IMR-90 (cell line): ENCODE results near the gene NXPH4. TPM values are rescaled to one million over a fixed set of nuclear protein-coding genes. Genes with fewer than 3 reads are reported as not detected.

Experiments used
- ATAC-seq: fragments of 200-7000 bp; cut with Tn5 transposase; 2 replicates; pipeline ENCODE4 v1.9.1; 2020; ENCODE audit warnings: low read depth, mild to moderate bottlenecking, moderate library complexity
- BruUV-seq: library from RNA; stranded (reverse); fragments of 400-500 nt; replicated peaks from 2 replicates; lab custom pipeline; 2021; lab: Mats Ljungman, UMichigan
- CTCF ChIA-PET: fragments of 300-600 bp; formaldehyde crosslinking; extraction: SDS; loops from one replicate; lab custom pipeline; 2021; ENCODE audit warnings: antibody characterized with exemption; lab: Yijun Ruan, JAX
- POLR2A ChIA-PET: fragments of 300-600 bp; sonication (Branson Sonifier 250); formaldehyde crosslinking; loops from one replicate; lab custom pipeline; 2022; ENCODE audit warnings: antibody characterized with exemption; ENCODE audit not compliant: unreplicated experiment; lab: Charles Lee
- DNase-seq: peaks from one replicate; pipeline ENCODE4 v3.0.0; 2013
- H2AFZ ChIP-seq: replicated peaks from 2 replicates; pipeline ENCODE3; 2013; ENCODE audit warnings: low read length, mild to moderate bottlenecking; ENCODE audit not compliant: poor library complexity
- H2AK5ac ChIP-seq: 2 replicates; pipeline ENCODE4 v1.6.1; 2013; ENCODE audit warnings: low read depth, low read length, inconsistent platforms
- H2AK9ac ChIP-seq: replicated peaks from 2 replicates; pipeline ENCODE3; 2013; ENCODE audit warnings: mild to moderate bottlenecking, low read depth, low read length, moderate library complexity; ENCODE audit not compliant: poor library complexity
- H2BK120ac ChIP-seq: 2 replicates; pipeline ENCODE4 v1.6.1; 2013; ENCODE audit warnings: low read depth, low read length, inconsistent platforms
- H2BK15ac ChIP-seq: 3 replicates; pipeline ENCODE4 v1.6.1; 2013; ENCODE audit warnings: low read depth, low read length, inconsistent platforms
- H2BK20ac ChIP-seq: 2 replicates; pipeline ENCODE4 v1.6.1; 2013; ENCODE audit warnings: low read depth, mild to moderate bottlenecking, inconsistent platforms, low read length, moderate library complexity
- H2BK5ac ChIP-seq: 2 replicates; pipeline ENCODE4 v1.6.1; 2013; ENCODE audit warnings: mild to moderate bottlenecking, low read depth, low read length, inconsistent platforms; ENCODE audit not compliant: poor library complexity, severe bottlenecking
- H3K14ac ChIP-seq: replicated peaks from 2 replicates; pipeline ENCODE4 v1.6.1; 2013; ENCODE audit warnings: low read depth, low read length, inconsistent platforms
- H3K18ac ChIP-seq: 2 replicates; pipeline ENCODE4 v1.6.1; 2013; ENCODE audit warnings: low read depth, low read length, control low read depth
- H3K23ac ChIP-seq: 2 replicates; pipeline ENCODE4 v1.6.1; 2013; ENCODE audit warnings: low read depth, low read length, inconsistent platforms
- H3K27ac ChIP-seq: 2 replicates; pipeline ENCODE4 v1.5.1; 2013; ENCODE audit warnings: mild to moderate bottlenecking, control low read depth, low read length; ENCODE audit not compliant: insufficient read depth
- H3K27me3 ChIP-seq: 2 replicates; pipeline ENCODE4 v1.6.1; 2013; ENCODE audit warnings: low read length; ENCODE audit not compliant: control insufficient read depth, insufficient read depth
- H3K36me3 ChIP-seq: 2 replicates; pipeline ENCODE4 v1.6.1; 2013; ENCODE audit warnings: low read length, mixed read lengths; ENCODE audit not compliant: control insufficient read depth, insufficient read depth
- H3K4ac ChIP-seq: 2 replicates; pipeline ENCODE4 v1.6.1; 2013; ENCODE audit warnings: low read depth, low read length, inconsistent platforms
- H3K4me1 ChIP-seq: 2 replicates; pipeline ENCODE4 v1.6.1; 2013; ENCODE audit warnings: low read length, mixed read lengths; ENCODE audit not compliant: control insufficient read depth, insufficient read depth
- H3K4me2 ChIP-seq: 2 replicates; pipeline ENCODE4 v1.6.1; 2013; ENCODE audit warnings: low read depth, mild to moderate bottlenecking, control low read depth, low read length, moderate library complexity
- H3K4me3 ChIP-seq: 2 replicates; pipeline ENCODE4 v1.5.1; 2013; ENCODE audit warnings: low read depth, mild to moderate bottlenecking, control low read depth, low read length, moderate library complexity; ENCODE audit not compliant: insufficient read depth
- H3K56ac ChIP-seq: 2 replicates; pipeline ENCODE4 v1.6.1; 2013; ENCODE audit warnings: low read length, inconsistent platforms; ENCODE audit not compliant: insufficient read depth; ENCODE audit errors: extremely low read depth
- H3K79me1 ChIP-seq, 2 experiments: 2 replicates each; pipeline ENCODE4 v1.6.1; 2013; ENCODE audit warnings: low read length in 2 of 2, inconsistent platforms in 1 of 2, low read depth in 1 of 2
- H3K9ac ChIP-seq: 2 replicates; pipeline ENCODE4 v1.6.1; 2013; ENCODE audit warnings: low read depth, low read length, control low read depth
- H3K9me1 ChIP-seq: 2 replicates; pipeline ENCODE4 v1.6.1; 2013; ENCODE audit warnings: low read length, inconsistent platforms; ENCODE audit not compliant: insufficient read depth
- H3K9me3 ChIP-seq: 2 replicates; pipeline ENCODE4 v1.6.1; 2013; ENCODE audit warnings: low read length; ENCODE audit not compliant: control insufficient read depth, insufficient read depth
- H4K20me1 ChIP-seq: 2 replicates; pipeline ENCODE4 v1.6.1; 2013; ENCODE audit warnings: low read length, inconsistent platforms; ENCODE audit not compliant: insufficient read depth
- H4K5ac ChIP-seq: 2 replicates; pipeline ENCODE4 v1.6.1; 2013; ENCODE audit warnings: mild to moderate bottlenecking, low read depth, low read length, control low read depth
- H4K8ac ChIP-seq, 2 experiments: 2 replicates each; pipeline ENCODE4 v1.6.1; 2013; ENCODE audit warnings: low read depth in 2 of 2, low read length in 2 of 2, control low read depth in 1 of 2, inconsistent platforms in 1 of 2
- H4K91ac ChIP-seq: 2 replicates; pipeline ENCODE4 v1.6.1; 2013; ENCODE audit warnings: low read depth, low read length, inconsistent platforms; ENCODE audit not compliant: insufficient read depth
- BHLHE40 ChIP-seq: fragments of 150-350 bp; IDR thresholded peaks from 2 replicates; pipeline ENCODE4 v1.6.1; 2016; ENCODE audit warnings: mild to moderate bottlenecking, low read depth, low read length
- CHD1 ChIP-seq: IDR thresholded peaks from 2 replicates; pipeline ENCODE4 v1.6.1; 2012; ENCODE audit warnings: low read depth, low read length, improper control_type of control experiment
- POLR2A ChIP-seq: IDR thresholded peaks from 2 replicates; pipeline ENCODE4 v1.6.1; 2012; ENCODE audit warnings: mild to moderate bottlenecking, low read depth, low read length
- RAD21 ChIP-seq: IDR thresholded peaks from 2 replicates; pipeline ENCODE4 v1.6.1; 2012; ENCODE audit warnings: low read length, improper control_type of control experiment
- SMC3 ChIP-seq: fragments of 150-350 bp; IDR thresholded peaks from 2 replicates; pipeline ENCODE4 v1.6.1; 2016; ENCODE audit warnings: low read depth, mild to moderate bottlenecking, antibody characterized with exemption, low read length, moderate library complexity
- WGBS, 2 experiments: methylation state at CpG; one replicate each; pipeline versions ENCODE4 v1.1.5 to v1.1.7; 2013; ENCODE audit warnings: missing lambda C conversion rate in 2 of 2; ENCODE audit not compliant: insufficient read length in 1 of 2; ENCODE audit errors: extremely low coverage in 2 of 2; 5-methylcytosine and 5-hydroxymethylcytosine counted together
- dilution Hi-C: fragments of 300-500 bp; cut with HindIII; formaldehyde crosslinking; loops from one replicate; pipeline ENCODE4 v1.14.3; 2018; ENCODE audit warnings: low sequenced_read_pairs; ENCODE audit not compliant: unreplicated experiment
- in situ Hi-C: fragments of 300-500 bp; cut with MboI; formaldehyde crosslinking; loops from 3 replicates; pipeline ENCODE4 v1.14.3; 2019; ENCODE audit warnings: low sequenced_read_pairs, inconsistent platforms, mixed read lengths
- intact Hi-C: fragments of 100-400 bp; cut with micrococcal nuclease; formaldehyde crosslinking; loops from 2 replicates; pipeline ENCODE4 v1.10.0; 2022
- polyA plus RNA-seq, 3 experiments: library from polyadenylated mRNA; depleted of rRNA; stranded (reverse); fragments of >200 nt; gene quantifications; 2 replicates each; pipeline ENCODE4 v1.2.3, GENCODE V29; 2012; ENCODE audit warnings: low replicate concordance in 1 of 3
- total RNA-seq: library from RNA; depleted of rRNA; stranded (reverse); fragments of >200 nt; gene quantifications from 2 replicates; pipeline ENCODE4 v1.2.3, GENCODE V29; 2012
- TF ChIP-seq, protein P1 (sequence below): conservative IDR thresholded peaks from 2 replicates; pipeline ENCODE4 v1.5.1; 2012; ENCODE audit warnings: mild to moderate bottlenecking, low read depth, low read length, improper control_type of control experiment
- TF ChIP-seq, protein P2 (sequence below): fragments of 150-350 bp; IDR thresholded peaks from 2 replicates; pipeline ENCODE4 v1.6.1; 2017; ENCODE audit warnings: mild to moderate bottlenecking, antibody characterized with exemption, low read length, low read depth

The NXPH4 gene
- total and polyA plus RNA-seq, 2 of the 4 experiments (the other 2 are of a cell fraction): 0.36 to 3.8 TPM

DNA sequence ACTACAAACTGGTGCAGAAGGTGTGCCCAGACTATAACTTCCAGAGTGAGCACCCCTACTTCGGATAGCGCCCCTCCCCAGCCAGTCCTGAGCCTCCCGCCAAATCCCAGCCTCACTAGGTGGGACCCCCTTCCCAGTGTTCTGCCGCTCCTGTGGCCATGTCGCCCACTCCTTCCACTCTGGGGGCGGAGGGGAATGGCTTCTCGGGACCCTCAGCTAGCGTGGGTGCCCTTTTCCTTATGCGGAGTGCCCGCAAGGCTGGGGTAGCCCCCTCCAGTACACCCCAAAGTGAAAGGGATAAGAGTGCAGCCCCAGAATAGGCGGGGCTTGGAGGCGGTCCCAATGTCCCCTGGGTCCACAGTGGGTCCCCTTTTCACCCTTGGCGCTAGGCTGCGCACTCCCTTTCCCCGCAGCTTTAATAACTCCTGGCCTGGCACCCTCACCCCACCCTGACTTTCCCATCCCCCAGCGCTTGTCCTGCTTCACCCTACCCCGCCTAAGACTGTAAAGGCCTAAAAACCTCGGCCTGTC lies 9.2 kb downstream of the NXPH4 start:
- BruUV-seq: no TSS peak
- CTCF ChIA-PET: no interaction called here

More for the DNA sequence above, 9.2 kb downstream of the NXPH4 start:
- H3K27me3 ChIP-seq: peaks cover 27% of the 10 kb centered on the region
- H3K27ac ChIP-seq: no peak overlapping the region
- in situ Hi-C loops: no loop called here
- H3K18ac ChIP-seq: no peak overlapping the region
- peaks cover 5% of the 10 kb centered on the region for H4K20me1 ChIP-seq
- DNase-seq: no peak
- no peak overlapping the region for H2AK9ac ChIP-seq
- peaks cover 6% of the 10 kb centered on the region for H3K9me1 ChIP-seq
- no peaks in the 10 kb centered on the region for H3K9me3 ChIP-seq
- H3K36me3 ChIP-seq: peaks cover under 1% of the 10 kb centered on the region
- H3K4ac ChIP-seq: no peak overlapping the region
- H2AK5ac ChIP-seq: no peak overlapping the region
- H4K8ac ChIP-seq: no peak overlapping the region
- no peak overlapping the region for H2BK15ac ChIP-seq
- H3K14ac ChIP-seq: no peak overlapping the region
- H2BK120ac ChIP-seq: no peak overlapping the region
- no peak overlapping the region for H2BK5ac ChIP-seq
- no peak overlapping the region for H3K4me3 ChIP-seq
- dilution Hi-C loops: no loop called here
- peaks cover 8 to 17% of the 10 kb centered on the region in 2 experiments; a peak in 3 of 4 replicates for H3K79me1 ChIP-seq
- H3K23ac ChIP-seq: no peak overlapping the region
- no peak for TF ChIP-seq POLR2A
- TF ChIP-seq, protein P1, sequence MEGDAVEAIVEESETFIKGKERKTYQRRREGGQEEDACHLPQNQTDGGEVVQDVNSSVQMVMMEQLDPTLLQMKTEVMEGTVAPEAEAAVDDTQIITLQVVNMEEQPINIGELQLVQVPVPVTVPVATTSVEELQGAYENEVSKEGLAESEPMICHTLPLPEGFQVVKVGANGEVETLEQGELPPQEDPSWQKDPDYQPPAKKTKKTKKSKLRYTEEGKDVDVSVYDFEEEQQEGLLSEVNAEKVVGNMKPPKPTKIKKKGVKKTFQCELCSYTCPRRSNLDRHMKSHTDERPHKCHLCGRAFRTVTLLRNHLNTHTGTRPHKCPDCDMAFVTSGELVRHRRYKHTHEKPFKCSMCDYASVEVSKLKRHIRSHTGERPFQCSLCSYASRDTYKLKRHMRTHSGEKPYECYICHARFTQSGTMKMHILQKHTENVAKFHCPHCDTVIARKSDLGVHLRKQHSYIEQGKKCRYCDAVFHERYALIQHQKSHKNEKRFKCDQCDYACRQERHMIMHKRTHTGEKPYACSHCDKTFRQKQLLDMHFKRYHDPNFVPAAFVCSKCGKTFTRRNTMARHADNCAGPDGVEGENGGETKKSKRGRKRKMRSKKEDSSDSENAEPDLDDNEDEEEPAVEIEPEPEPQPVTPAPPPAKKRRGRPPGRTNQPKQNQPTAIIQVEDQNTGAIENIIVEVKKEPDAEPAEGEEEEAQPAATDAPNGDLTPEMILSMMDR: no peak
- TF ChIP-seq BHLHE40: no peak
- TF ChIP-seq CHD1: no peak
- TF ChIP-seq, protein P2, sequence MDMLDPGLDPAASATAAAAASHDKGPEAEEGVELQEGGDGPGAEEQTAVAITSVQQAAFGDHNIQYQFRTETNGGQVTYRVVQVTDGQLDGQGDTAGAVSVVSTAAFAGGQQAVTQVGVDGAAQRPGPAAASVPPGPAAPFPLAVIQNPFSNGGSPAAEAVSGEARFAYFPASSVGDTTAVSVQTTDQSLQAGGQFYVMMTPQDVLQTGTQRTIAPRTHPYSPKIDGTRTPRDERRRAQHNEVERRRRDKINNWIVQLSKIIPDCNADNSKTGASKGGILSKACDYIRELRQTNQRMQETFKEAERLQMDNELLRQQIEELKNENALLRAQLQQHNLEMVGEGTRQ: no peak
- TF ChIP-seq RAD21: no peak
- TF ChIP-seq SMC3: no peak
- no peak overlapping the region for H3K56ac ChIP-seq
- no peak overlapping the region for H4K5ac ChIP-seq
- H3K4me2 ChIP-seq: no peak overlapping the region
- WGBS, 2 experiments: 88% methylated on average over 5 of the region's 18 CpGs; no CpG with 5 or more reads in 1 of the 2 experiments
- no peak overlapping the region for H4K91ac ChIP-seq
- no peak overlapping the region for H2BK20ac ChIP-seq
- intact Hi-C loops: no loop called here
- POLR2A ChIA-PET: no interaction called here
- no peak overlapping the region for H2AFZ ChIP-seq
- peaks cover 6% of the 10 kb centered on the region for H3K4me1 ChIP-seq
- no peak overlapping the region for H3K9ac ChIP-seq
- ATAC-seq: no peak
